Neural progenitor cell (in vitro differentiated cells): Measurements from ENCODE around the gene SEMA3G.

Experiments
- EZH2phosphoT487 ChIP-seq: fragments of 200-600 bp; sonication (generic); IDR thresholded peaks from 2 replicates; pipeline ENCODE4 v1.6.1; 2017; ENCODE audit warnings: antibody characterized with exemption
- TF ChIP-seq, protein P1 (sequence below): fragments of 200-600 bp; sonication (generic); IDR thresholded peaks from 2 replicates; pipeline ENCODE4 v1.5.1; 2017; ENCODE audit warnings: antibody characterized with exemption, mild to moderate bottlenecking

- TF ChIP-seq, protein P1, sequence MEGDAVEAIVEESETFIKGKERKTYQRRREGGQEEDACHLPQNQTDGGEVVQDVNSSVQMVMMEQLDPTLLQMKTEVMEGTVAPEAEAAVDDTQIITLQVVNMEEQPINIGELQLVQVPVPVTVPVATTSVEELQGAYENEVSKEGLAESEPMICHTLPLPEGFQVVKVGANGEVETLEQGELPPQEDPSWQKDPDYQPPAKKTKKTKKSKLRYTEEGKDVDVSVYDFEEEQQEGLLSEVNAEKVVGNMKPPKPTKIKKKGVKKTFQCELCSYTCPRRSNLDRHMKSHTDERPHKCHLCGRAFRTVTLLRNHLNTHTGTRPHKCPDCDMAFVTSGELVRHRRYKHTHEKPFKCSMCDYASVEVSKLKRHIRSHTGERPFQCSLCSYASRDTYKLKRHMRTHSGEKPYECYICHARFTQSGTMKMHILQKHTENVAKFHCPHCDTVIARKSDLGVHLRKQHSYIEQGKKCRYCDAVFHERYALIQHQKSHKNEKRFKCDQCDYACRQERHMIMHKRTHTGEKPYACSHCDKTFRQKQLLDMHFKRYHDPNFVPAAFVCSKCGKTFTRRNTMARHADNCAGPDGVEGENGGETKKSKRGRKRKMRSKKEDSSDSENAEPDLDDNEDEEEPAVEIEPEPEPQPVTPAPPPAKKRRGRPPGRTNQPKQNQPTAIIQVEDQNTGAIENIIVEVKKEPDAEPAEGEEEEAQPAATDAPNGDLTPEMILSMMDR: no peak
- no peak for TF ChIP-seq EZH2phosphoT487
Observed at GRCh38 chr3:52400275-52400793, 44.6 kb downstream of the SEMA3G start.
